Measurements from ENCODE around the gene SHISAL1.

The SHISAL1 gene

DNA sequence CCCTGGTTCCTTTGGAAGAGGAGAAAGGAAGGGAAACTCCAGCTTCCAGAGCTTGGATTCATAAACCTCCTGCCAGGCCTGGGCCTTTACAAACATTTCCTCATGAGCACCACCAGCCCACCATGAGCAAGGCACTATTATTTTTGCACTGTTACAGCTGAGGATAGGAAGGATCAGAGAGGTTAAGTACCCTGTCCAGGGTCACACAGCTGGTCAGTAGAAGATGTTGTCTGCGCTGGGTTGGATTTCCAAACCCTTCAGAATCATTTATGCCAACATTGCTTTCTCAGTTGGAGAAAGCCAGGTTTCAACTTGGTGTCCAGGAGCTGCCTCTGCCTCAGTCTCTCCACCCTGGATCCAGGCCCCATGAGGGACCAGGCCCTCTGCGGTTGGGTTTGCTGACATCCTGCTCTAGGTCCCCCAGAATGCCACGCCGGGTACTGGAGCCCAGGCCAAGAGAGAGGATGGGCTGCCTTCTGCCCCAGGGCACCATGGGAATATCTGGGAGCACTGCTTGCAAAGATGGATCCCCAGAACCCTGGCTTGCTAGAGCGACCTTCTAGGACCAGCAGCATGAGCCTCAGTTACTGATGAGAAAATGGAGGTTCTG is 29.7 kb upstream of the SHISAL1 start:
- DNase-seq (ENCODE audit: low read depth), result no peak

- peak; percentile 42 for DNase-seq (ENCODE audit: low read depth)
These were observed 28.9 kb upstream of the SHISAL1 start for GRCh38 chr22:44341431-44342346.

DNA sequence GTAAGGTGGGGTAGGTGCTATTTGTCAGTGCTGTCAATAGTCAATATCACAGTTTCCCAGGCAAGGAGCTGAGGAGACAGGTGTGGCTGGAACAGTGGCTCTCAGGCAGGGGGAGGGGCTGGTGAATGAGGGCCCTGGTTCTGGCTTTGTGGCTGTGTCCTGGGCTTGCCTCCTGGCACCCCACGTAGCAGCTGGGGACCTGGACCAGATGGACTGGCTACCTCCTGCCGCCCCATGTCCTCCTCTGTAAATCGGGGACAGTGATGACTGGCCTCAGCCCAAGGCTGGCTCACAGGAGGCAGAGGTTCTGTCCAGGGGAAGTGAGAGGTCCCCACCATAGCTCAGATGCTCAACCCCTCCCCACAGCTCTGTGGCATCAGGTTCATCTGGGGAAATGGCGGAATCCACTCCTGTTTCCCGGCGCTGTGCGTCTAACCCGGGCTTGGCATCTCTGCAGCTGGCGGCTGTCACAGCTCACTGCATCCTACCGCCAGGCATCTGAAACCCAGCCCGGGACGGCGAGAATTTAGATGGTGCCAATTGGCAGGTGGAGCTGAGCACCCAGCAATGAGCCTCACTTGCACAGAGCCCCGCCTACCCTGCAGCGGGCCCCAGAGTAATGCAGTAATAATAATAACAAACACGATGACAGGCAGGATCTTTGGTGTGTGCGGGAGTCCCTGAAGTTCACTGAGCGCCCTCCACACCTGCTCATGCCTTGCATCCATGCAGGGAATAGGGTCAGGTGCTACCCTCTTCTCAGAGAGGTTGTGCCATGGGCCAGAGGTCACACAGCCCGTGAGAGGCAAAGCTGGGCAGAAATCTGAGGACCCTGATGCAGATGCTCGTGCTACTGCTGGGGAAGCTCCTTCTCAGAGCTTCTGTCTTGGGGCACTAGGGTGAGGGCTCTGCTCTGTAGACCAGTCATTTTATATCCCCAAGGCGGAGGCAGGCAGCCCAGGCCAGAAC is 27.8 kb upstream of the SHISAL1 start:
- DNase-seq (ENCODE audit: low read depth), result no peak

DNA sequence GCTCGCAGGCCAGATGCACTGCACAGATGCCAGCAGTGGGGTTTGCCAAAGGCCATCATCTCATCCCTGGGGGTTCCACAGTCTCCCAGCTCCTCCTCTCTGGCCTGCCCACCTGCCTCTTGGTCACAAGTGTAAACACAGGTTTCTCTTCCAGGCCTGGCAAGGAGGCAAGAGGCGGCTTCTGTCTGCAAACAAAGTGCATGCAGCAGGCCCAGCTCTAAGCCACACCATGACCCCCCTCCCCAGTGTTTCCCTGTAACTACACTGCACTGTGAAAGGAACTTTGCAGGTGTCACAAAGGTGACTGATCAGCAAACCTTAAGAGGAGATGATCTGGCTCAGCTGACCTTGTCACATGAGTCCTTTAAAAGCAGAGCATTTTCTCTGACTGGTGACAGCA is 26.2 kb upstream of the SHISAL1 start:
- no peak for DNase-seq (ENCODE audit: low read depth)

GRCh38 chr22:44338177-44338810 is 25.5 kb upstream of the SHISAL1 start:
- DNase-seq (ENCODE audit: low read depth), result no peak

DNA sequence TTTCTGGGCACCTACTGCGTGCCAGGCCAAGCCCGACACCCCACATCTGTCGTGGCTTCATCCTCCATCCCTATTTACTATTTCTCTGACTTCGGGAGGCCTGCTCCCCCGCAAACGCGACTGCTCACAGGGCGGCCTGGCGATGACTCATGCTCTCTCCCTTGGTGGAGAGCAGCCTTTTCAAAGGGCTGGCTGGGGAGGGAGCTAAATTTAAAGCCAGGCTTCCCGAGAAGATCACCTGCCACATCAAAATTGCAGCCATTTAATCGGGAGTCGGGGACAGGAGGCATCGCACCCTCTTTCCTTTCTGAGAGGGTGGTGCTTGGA is 24.9 kb upstream of the SHISAL1 start:
- DNase-seq (ENCODE audit: low read depth), result peak; percentile 74

DNA sequence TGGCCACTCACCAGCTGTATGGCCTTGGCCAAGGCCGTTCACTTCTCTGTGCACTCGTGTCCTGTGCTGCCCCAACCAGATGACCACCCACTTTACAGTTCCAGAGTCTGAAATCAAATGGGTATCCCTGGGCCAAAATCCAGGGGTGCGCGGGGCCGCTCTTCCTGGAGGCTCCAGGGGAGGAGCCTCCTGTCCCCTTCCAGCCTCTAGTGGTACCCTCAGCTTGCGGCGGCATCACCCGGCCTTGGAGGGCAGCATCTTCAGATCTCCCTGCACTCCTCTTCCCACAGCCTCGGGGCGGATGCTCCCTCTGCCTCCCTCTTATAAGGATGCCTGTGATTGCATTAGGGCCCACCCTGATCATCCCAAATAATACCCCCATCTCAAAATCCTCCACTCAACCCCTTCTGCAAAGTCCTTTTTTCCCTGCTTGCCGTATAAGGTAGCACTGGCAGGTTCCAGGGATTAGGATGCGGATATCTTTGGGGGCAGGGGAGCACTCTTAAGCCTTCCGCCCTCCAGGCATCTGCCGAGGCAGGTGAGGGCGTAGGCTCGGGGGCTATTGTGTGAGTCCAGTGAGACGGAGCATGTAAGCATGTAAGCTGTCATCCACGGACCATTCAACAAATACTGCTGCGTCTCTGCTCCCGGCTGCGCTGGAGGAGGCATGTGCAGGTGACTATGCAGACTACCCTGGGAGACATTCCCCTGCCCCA is 24.4 kb upstream of the SHISAL1 start:
- DNase-seq (ENCODE audit: low read depth), result no peak

GRCh38 chr22:44335903-44336803 is 23.4 kb upstream of the SHISAL1 start:
- DNase-seq (ENCODE audit: low read depth), result no peak

DNA sequence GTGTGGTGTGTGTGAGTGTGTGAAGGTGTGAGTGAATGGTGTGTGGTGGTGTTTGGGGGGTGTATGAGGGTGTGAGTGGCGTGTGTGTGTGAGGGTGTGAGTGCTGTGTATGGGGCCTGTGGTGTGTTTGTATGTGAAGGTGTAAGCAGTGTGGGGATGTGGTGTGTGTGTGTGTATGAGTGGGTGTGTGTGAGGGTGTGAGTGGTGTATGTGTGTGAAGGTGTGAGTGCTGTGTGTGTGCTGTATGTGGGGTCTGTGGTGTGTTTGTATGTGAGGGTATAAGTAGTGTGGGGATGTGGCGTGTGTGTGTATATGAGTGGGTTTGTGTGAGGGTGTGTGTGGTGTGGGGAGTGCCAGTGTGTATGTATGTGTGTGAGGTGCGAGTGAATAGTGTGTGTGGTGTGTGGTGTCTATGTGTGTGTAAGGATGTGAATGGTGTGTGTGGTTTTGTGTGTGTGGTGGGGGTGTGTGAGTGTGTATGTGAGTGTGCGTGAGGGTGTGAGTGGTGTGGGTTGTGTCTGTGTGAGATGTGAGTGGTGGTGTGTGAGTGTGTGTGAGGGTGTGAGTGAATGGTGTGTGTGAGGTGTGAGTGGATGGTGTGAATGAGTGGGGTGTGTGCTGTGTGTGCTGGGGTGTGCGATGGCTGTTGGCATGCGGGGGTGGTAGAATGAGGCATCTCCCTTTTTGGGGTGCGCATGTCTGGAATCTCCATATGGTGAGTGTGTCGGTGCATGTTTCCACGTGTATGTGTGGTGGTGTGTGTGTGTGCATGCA is 22.5 kb upstream of the SHISAL1 start:
- DNase-seq (ENCODE audit: low read depth), result no peak

DNA sequence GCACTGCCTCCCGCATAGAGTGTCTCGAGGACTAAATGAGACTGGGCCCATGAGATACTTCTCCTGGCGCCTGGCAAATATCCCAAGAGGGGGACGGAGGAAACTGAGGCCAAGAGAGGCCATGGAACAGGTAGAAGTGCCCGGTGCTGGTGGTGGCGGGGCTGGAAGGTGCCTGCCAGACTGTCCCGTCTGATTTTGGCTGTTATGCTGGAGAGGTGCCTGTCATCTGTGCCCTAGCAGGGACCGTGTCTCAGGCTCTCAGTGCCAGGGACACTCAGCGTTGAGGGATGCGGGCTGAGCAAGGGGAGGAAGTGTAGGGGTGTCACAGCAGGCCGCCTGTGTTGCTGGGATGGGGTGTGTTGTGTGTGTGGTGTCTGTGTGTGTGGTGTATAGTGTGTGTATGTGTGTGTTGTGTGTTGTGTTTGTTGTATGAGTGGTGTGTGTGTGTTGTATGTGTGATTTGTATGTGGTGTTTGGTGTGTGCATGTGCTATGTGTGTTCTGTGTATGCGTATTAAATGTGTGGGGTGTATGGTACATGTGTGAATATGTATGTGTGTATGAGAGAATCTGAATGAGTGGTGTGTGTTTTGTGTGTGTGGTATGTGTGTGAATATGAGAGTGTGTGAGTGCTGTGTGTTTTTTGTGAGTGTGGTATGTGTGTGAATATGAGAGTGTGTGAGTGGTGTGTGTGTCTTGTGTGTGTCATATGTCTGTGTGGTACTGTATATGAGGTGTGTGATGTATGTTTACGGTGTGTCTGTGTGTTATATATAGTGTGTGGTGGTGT is 21.3 kb upstream of the SHISAL1 start:
- no peak for DNase-seq (ENCODE audit: low read depth)

GRCh38 chr22:44332946-44333345 is 20.2 kb upstream of the SHISAL1 start:
- DNase-seq (ENCODE audit: low read depth), result no peak

DNA sequence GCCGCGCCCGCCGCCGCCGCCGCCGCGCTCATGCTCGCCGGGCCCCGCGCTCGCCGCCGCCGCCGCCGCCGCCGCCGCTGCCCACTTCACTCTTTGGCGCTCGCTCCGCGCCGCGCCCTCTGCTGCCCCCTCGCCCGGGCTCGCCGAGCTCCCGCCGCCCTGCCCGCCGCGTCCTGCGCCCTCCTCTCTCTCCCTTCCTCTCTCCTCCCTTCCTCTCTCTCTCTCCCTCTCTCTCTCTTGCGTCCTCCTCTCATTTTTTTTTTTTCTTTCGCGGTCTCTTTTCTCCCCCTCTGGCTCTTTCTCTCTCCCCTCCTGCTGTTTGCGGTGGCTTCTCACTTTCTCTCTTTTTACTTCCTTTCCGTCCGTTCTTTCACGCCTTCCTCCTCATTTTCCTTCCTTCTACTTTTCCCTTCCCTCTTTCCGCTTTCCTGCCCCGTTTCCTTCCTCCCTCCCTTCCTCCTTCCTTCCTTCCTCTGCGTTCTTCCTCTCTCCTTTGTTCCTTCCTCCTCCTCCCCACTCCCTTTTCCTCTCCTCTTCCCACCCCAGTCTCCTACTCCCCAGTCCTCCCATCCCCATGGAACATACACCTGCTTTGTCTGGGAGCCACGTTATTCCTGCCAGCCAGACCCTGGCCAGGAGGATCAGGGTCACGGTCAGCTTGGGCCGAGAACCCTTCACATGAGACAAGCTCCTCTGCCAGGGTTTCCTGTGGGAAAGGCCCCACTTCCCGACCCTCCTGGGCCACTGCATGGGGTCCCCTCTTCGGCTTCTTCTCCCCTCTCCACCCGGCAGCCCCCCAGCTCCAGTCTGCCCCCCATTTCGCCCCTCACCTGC is 19.3 kb upstream of the SHISAL1 start:
- peak; percentile 43 for DNase-seq (ENCODE audit: low read depth)

DNA sequence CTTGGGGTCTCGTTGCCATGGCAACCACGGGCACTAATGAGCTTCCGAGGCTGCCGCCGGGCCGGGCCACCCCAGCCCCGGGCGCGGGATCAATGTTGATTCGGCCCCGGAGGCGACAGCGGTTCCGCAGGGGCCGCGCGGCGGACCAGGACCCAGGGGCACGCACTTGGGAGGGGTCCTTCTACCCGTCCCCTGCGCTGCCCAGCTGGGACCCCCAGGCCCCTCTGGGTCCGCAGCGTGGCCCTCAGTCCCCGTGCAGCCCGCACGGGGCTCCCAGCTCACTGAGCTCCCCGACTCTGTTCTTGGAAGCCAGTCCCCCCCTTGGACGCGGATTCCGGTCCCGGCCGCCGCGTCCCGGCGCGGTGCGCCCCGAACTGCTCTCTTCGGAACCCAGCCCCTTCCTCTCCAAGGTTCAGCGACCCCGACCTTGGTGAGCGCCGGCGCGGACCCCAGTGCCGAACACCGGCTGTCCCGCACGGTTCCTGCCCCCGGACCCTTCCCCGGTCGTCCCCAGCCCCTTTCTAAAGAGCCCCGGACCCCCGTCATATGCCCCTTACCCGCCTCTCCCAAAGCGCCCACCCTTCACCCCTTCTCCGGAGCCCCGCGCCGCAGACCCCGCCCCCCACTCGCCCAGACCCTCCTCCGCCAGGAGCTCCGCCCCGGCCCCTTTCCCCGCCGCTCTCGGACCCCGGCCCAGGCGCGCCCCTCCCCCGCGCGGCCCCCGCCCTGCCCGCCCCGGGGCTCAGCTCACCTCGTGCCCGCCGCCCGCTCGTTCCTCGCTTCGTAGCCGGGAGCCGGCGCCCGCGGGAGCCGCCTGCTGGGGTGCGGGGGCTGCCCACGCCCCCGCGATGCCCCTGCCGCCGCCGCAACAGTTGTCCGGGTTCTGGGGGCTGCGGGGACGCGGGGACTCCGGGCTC is 18.3 kb upstream of the SHISAL1 start:
- no peak for DNase-seq (ENCODE audit: low read depth)

- DNase-seq (ENCODE audit: low read depth), result no peak
These were observed 17.5 kb upstream of the SHISAL1 start for GRCh38 chr22:44330188-44330743.

GRCh38 chr22:44329179-44329796 is 16.5 kb upstream of the SHISAL1 start:
- DNase-seq (ENCODE audit: low read depth), result peak; percentile 20

GRCh38 chr22:44328762-44329161 is 16.0 kb upstream of the SHISAL1 start:
- no peak for DNase-seq (ENCODE audit: low read depth)

All from EH (cell line).